KOPT-K1 (cell line): ENCODE measurements around the gene SPTBN1.
A peak's percentile ranks its signal among the peaks of the same experiment; 100 is the strongest.
"Not testable (repeated sequence)": the region's sequence is repeated elsewhere in the genome, so short reads cannot be mapped to it uniquely, and the experiment has no call there.

Experiments
- H3K27ac ChIP-seq: fragments of 200-600 bp; sonication (generic); 2 replicates; pipeline ENCODE4 v1.5.1; 2016; ENCODE audit warnings: antibody characterized with exemption, mild to moderate bottlenecking, low read depth, low read length; ENCODE audit not compliant: poor library complexity, severe bottlenecking
- H3K36me3 ChIP-seq: fragments of 200-600 bp; sonication (generic); 2 replicates; pipeline ENCODE4 v1.5.1; 2017; ENCODE audit warnings: antibody characterized with exemption, mild to moderate bottlenecking, low read length, moderate library complexity; ENCODE audit not compliant: insufficient read depth
- H3K9me3 ChIP-seq: fragments of 200-600 bp; sonication (generic); 2 replicates; pipeline ENCODE4 v1.5.1; 2017; ENCODE audit warnings: antibody characterized with exemption, low read length, mild to moderate bottlenecking; ENCODE audit not compliant: insufficient read depth, poor library complexity, severe bottlenecking

The SPTBN1 gene

DNA sequence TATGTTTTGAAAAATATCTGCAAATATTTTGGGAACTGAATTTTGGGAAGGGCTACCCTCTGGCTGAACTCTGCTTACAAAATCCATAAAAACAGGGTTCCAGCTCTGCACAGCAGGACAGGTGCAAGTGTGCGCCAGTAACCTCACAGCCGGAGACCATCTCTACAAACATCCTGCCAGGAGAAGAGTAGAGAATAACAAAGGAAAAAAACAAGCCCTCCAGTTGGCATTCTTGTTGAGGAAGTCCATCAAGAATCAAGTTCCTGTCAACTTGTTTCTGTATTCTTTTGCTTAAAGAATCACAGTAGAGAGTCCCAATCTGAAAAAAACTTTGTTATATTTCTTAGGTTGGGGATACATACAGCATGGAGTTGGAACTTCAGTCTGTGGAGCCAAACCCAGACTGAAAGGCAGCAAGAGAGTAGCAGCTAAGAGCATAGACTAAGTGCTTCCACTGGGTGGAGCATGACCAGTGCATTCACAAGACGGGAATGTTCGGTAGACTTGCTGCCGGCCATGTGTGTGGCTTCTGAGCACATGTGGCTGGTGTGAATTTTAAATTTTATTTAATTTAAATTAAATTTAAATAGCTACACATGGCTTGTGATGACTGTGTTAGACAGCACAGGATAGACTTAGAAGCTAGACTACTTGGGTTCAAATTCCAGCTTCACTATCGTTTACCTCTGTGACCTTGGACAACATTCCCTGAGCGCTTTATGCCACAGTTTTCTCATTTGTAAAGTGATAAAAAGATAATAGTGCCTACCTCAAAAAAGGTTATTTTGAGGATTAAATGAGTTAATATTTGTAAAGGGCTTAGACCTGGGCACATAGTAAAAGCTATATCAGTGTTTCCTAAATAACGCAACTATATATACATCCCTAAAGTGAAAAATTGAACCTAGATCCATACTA is 41.9 kb downstream of the SPTBN1 start:
- H3K36me3 ChIP-seq = no peaks in the 10 kb centered on the region
- H3K27ac ChIP-seq = peak overlapping the region; percentile 62
- H3K9me3 ChIP-seq = no peaks in the 10 kb centered on the region

GRCh38 chr2:54499661-54500060 is 43.5 kb downstream of the SPTBN1 start:
- Histone ChIP-seq H3K36me3 (no peaks in the 10 kb centered on the region), H3K27ac (no peak overlapping the region), H3K9me3 (no peaks in the 10 kb centered on the region)

GRCh38 chr2:54500404-54501205 is 44.5 kb downstream of the SPTBN1 start:
- Histone ChIP-seq H3K9me3 (no peaks in the 10 kb centered on the region), H3K27ac (no peak overlapping the region), H3K36me3 (no peaks in the 10 kb centered on the region)

- Histone ChIP-seq H3K36me3 (no peaks in the 10 kb centered on the region), H3K9me3 (no peaks in the 10 kb centered on the region)
Observed at GRCh38 chr2:54502731-54503130, 46.6 kb downstream of the SPTBN1 start.

DNA sequence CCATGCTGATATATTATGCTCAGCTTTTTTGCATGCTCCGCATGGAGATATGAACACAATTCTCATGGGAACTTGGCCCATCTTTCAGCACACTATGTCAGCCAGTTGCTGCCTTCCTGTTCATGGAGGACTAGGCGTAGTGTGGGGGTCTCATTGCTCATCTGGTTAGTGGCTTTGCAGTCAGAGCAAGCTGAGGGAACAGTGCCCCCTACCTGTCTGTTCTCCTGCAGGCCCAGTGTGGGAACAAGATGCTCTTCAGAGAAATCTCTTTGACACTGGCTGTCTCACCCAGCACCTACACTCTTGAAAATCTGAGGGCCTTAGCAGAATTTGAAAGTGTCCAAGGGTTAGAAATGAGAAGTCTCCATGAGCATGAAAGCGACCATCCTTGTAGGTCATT is 47.1 kb downstream of the SPTBN1 start:
- Histone ChIP-seq H3K9me3 (no peaks in the 10 kb centered on the region), H3K27ac (no peak overlapping the region), H3K36me3 (no peaks in the 10 kb centered on the region)

More at GRCh38 chr2:54502731-54503130, 46.6 kb downstream of the SPTBN1 start:
- H3K27ac ChIP-seq = no peak overlapping the region

DNA sequence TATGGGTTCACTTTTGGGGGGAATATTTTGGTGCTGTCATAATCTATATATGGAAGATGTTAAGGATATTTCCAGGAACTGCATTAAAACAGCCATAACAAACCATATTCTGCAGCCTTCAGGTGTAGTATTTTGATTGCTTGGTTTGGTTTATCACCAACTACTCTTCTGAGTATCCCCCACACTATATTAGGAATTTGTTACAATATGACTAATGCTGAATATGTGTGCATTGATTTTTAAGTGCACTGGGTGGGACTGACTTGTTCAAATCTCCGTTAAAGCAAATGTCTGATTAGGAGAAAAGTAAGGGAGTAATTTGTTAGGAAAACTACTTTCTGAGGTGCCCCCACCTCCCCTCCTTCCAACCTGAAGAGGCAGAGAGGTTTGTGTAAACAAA is 47.7 kb downstream of the SPTBN1 start:
- Histone ChIP-seq H3K27ac (no peak overlapping the region), H3K9me3 (no peaks in the 10 kb centered on the region)

GRCh38 chr2:54504866-54505265 is 48.7 kb downstream of the SPTBN1 start:
- Histone ChIP-seq H3K36me3 (no peaks in the 10 kb centered on the region), H3K27ac (no peak overlapping the region)

More for the DNA sequence above, 47.7 kb downstream of the SPTBN1 start:
- H3K36me3 ChIP-seq = no peaks in the 10 kb centered on the region

DNA sequence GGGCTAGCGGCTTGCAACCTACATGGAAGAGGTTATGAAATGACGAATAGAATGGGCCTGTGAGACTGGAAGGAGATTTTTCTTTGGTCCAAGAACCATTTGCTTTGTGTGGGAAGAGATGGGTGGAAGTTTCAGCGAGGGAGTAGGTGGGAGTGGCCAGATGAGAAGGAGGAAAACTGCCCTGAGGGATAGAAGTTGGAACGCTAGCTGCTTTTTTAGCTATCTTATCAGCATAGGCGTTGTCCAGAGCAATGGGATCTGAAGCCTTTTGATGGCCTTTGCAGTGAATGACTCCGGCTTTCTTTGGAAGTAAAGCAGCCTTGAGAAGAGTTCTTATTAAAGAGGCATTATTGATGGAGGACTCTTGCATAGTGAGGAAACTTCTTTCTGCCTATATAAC is 52.4 kb downstream of the SPTBN1 start:
- Histone ChIP-seq H3K36me3 (no peaks in the 10 kb centered on the region), H3K27ac (no peak overlapping the region), H3K9me3 (no peaks in the 10 kb centered on the region)

More at GRCh38 chr2:54504866-54505265, 48.7 kb downstream of the SPTBN1 start:
- H3K9me3 ChIP-seq = no peaks in the 10 kb centered on the region

DNA sequence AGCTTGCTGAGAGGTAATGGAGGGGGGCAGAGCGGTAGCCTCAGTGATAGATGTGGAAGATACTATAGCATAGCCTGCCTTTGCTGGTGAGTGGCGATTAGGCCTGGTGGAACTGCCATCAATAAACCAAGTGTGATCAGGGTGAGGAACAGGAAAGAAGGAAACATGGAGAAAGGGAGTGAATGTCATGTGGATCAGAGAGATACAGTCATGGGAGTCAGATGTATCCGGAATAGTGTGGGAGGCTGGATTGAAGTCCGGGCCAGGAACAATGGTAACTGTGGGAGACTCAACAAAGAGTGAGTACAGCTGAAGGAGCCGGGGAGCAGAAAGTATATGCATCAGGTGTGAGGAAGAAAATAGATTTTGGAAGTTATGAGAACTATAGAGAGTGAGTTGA is 52.9 kb downstream of the SPTBN1 start:
- not testable (repeated sequence) for H3K9me3 ChIP-seq, H3K27ac ChIP-seq, H3K36me3 ChIP-seq

GRCh38 chr2:54510916-54511315 is 54.8 kb downstream of the SPTBN1 start:
- Histone ChIP-seq H3K27ac (no peak overlapping the region), H3K36me3 (no peaks in the 10 kb centered on the region), H3K9me3 (no peaks in the 10 kb centered on the region)

DNA sequence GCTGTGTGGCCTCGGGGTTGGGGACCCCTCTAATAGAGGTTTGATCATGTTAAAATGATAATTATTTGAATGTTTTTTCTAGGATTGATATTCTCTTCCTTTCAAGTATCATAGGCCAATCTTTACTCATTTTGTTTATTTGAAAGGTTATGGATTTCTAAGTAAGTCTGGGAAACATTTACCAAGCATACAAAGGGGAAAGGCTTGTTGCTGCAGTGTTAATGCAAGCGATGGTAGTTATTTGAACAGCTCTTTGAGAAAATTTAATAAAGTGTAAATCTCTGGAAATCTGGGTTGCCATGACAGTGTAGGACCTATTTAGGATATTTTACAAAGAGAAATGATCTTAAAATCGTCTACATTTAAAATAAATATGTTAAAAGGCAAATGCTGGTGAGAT is 56.1 kb downstream of the SPTBN1 start:
- Histone ChIP-seq H3K9me3 (no peaks in the 10 kb centered on the region), H3K27ac (no peak overlapping the region), H3K36me3 (no peaks in the 10 kb centered on the region)

- peak overlapping the region; percentile 45 for H3K27ac ChIP-seq
- H3K36me3 ChIP-seq = no peaks in the 10 kb centered on the region
- no peaks in the 10 kb centered on the region for H3K9me3 ChIP-seq
Observed at GRCh38 chr2:54512663-54513362, 56.7 kb downstream of the SPTBN1 start.

DNA sequence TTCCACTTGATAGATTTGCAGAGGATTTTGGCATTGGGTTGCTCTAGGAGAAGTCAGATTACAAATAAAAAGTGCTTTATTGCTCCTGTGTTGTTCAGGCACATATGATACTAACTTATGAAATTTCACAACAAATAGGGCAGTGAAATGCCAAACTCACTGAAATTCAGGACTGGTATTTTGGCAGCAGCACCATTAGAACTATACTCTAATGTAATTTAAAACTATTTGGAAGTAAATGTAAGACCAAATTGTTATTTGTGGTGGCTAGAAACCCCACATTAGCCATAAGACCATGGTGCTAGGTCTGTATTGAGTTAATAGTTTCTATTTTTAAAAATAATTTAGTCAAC is 57.2 kb downstream of the SPTBN1 start:
- H3K36me3 ChIP-seq = no peaks in the 10 kb centered on the region
- H3K27ac ChIP-seq = peak overlapping the region; percentile 45
- H3K9me3 ChIP-seq = no peaks in the 10 kb centered on the region

DNA sequence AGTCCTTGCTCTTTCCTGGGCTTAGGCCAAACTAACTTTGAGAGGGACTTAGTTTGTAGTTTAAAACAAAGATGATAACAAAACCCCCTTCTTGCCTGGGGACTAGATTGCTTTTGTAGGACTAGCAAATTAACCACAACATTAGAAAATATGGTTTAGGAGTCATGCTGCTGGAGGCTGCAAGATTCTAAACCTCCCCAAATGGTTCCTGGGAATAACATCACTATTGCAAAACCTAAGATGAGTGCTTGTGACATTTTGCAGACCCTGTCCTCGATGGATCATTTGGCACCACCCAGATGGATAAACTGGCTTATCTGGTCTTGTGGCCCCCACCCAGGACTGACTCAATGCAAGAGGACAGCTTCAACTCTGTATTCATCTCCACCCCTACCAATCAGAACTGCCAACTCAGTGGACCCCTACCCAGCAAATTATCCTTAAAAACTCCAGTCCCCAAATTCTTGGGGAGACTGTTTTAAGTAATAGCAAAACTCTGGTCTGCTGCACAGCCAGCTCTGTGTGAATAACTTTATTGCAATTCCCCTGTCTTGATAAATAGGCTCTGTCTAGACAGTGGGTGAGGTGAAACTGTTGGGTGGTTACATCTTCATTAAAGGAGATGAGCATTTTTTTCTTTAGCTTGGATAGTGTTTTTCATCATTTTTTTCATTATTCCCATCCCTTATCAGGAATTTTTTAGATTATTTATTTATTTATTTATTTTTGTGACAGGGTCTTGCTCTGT is 58.9 kb downstream of the SPTBN1 start:
- Histone ChIP-seq H3K9me3 (no peaks in the 10 kb centered on the region), H3K27ac (no peak overlapping the region), H3K36me3 (no peaks in the 10 kb centered on the region)
